GM18909 (cell line): Measurements from ENCODE around the gene CYP4Z1.
"Not testable (repeated sequence)": the region's sequence is repeated elsewhere in the genome, so short reads cannot be mapped to it uniquely, and the experiment has no call there.

Experiments
- ATAC-seq: cut with Tn5 transposase; IDR thresholded peaks from one replicate; pipeline ENCODE4 v1.9.1; 2021; ENCODE audit warnings: mild to moderate bottlenecking; ENCODE audit not compliant: unreplicated experiment, poor library complexity

Gene CYP4Z1

DNA sequence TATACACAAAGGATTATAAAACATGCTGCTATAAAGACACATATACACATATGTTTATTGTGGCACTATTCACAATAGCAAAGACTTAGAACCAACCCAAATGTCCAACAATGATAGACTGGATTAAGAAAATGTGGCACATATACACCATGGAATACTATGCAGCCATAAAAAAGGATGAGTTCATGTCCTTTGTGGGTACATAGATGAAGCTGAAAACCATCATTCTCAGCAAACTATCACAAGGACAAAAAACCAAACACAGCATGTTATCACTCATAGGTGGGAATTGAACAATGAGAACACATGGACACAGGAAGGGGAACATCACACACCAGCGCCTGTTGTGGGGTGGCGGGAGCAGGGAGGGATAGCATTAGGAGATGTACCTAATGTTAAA lies 60.0 kb downstream of the CYP4Z1 start:
- not testable (repeated sequence) for ATAC-seq

DNA sequence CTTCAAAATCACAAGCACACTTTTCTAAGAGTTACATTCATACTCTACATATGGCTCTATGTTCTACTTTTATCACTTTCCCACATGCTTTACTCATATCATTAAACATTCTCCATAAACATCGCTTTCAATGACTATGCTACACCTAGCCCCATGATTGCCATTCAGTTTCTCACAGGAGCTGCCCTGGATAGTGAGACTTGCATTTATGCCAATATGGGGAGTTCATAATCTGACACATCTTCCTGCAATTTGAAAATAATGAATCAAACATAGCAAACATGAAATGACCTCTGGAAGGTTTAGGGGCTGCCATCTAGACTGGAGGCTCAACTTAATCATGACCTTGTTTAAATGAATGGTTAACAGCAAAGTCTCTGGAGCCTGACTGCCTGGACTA lies 61.2 kb downstream of the CYP4Z1 start:
- no peak for ATAC-seq

DNA sequence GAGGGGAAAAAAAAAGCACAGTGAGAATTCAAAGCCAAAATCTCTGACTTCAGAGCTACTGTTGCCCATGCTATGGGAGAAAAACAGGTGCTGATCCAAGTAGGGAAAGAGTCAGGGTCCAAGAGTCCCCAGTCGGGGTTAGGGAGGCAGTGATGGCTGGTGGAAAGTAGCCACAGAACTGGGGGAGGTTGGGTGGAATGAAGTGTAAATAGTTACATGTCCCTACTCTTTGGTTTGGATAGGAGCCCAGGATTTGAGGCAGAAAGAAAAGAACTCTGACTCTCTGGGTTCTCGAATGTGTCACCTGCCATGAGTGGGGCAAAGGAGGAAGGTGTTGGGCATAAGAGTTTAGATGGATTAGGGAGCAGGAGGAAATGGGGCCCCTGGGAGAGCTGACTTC lies 61.8 kb downstream of the CYP4Z1 start:
- not testable (repeated sequence) for ATAC-seq

DNA sequence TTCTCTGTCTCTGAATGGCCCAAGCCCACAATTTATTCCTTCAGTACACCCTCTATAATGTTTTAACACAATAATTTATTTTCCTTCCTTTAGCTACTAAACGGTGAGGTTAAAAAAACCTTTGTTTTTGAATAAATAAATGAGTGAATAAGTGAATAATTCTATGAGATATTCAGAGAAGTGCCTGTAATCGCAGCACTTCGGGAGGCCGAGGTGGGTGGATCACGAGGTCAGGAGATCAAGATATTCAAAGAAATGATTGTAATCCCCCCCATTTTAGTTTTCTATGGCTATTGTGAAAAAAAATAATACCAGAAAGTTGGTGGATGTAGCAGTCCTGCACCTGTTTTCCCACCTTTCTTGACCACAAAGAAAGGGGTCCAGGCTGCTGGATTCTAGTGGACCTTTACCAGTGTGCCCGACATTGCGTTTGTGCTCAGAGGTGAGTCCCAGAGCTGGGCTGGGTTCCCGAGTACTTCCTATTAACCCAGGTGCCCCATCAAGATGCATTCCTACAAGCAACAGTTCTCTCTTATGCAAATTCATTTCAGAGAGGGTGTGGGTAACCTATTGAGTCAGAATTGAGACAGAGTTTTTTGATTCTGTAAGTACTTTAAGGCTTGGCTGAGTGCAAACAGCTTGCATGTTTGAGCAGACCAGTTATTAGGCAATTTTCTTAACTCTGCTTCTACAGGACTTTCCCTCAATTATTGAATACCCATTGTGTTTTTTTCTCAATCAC lies 62.6 kb downstream of the CYP4Z1 start:
- ATAC-seq: not testable (repeated sequence)

DNA sequence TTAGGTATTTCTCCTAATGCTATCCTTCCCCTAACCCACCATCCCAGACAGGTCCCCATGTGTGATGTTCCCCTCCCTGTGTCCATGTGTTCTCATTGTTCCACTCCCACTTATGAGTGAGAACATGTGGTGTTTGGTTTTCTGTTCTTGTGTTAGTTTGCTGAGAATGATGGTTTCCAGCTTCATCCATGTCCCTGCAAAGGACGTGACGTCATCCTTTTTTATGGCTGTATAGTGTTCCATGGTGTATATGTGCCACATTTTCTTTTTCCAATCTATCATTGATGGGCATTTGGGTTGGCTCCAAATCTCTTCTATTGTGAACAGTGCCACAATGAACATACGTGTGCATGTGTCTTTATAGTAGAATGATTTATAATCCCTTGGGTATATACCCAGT lies 65.6 kb downstream of the CYP4Z1 start:
- ATAC-seq: not testable (repeated sequence)

DNA sequence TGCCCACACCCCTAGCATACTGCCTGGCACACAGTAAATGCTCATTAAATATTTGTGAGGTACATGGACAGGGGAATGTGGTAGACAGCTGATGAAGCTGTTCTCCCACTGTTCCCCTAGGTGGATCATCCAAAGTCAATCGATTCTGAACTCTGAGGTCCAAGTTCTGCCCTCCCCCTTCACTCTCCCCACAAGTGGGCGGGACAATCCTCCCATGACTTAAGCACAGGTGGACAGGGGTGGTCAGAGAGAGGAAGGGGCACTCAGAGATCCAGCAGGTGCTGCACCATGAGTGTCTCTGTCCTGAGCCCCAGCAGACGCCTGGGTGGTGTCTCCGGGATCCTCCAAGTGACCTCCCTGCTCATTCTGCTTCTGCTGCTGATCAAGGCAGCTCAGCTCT lies 70.2 kb downstream of the CYP4Z1 start, which contains the start of gene CYP4A22:
Gene CYP4A22, plus strand, starts transcription at position 244 of the 400 bp plus-strand sequence. Its CDS starts 45 bp downstream, at position 289.
- no peak for ATAC-seq

DNA sequence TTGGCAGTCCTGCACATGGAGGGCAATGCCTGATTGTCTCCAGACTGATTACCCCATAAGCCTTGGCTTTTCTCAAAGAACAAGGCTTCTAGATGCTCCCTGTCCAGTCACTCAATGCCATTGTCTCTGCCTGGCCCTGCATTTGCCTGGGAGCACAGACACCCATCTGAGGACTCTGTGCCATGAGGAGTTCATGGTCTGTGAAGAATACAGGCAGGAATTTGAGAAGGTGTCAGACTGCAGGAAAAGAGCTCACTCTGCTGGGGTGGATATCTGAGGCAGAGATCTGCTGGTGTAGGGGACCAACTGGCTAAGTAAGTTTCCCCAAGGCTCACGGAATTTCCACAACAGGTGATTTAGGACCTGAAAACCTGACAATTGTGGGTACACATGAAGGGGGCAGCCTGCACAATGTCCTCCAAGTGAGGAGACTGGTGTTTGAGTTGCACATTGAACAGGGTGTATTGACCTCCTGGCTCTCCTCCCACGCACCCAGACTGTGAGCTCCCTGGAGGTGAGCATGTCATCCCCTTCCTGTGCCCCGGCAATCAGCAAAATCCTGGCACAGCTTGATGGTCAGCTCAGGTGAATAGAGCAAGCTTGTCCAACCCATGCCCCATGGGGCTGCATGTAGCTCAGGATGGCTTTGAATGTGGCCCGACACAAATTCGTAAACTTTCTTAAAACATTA lies 71.0 kb downstream of the CYP4Z1 start:
- no peak for ATAC-seq

DNA sequence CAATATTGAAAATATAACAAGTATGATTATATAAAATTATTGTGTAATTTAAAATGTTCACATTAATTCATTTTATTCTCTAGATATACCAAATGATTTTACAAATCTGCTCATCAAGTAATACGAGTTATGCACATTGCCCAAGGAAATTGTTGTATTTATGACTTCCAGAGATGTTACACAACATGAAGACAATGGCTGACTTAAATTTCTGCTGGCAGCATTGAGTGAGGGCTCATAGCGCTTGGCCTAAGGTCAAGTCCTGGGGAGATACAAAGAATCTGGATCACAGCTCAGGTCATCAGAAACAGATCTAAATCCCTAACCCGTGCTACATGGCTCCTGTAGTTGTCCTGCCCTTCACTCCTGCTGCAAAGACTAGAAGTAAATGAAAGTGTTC lies 73.3 kb downstream of the CYP4Z1 start:
- not testable (repeated sequence) for ATAC-seq

DNA sequence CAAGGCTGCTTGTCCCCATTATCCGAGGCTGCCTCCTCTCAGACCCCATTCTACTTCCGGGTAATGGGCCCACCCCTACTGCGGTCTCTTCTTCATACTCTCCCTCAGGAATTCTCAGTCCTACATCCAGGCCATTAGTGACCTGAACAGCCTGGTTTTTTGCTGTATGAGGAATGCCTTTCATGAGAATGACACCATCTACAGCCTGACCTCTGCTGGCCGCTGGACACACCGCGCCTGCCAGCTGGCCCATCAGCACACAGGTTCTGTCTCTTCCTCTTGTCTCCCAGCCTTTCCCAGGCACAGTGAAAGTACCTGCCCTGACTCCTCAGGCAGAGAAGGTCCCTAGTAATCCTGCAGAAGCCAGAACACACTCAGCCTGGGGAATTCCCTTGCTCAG lies 76.6 kb downstream of the CYP4Z1 start:
- not testable (repeated sequence) for ATAC-seq

DNA sequence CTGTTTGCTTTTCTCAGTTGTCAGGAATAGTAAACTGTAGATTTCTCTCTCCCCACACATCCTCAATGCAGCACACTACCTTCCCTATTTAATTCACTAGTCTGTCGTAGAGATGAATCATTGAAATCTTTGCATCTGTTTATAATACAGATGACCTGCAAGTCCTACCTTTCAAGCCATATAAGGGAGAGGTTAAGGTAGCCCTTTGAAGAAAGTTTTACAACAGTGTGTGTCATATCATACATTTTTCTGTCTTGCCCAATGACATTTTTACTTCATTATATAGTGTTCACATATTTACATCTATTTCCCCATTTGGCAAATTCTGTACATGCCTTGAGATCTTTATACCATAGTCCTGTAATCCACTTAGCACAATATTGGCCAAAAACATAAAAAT lies 79.5 kb downstream of the CYP4Z1 start:
- ATAC-seq: not testable (repeated sequence)

DNA sequence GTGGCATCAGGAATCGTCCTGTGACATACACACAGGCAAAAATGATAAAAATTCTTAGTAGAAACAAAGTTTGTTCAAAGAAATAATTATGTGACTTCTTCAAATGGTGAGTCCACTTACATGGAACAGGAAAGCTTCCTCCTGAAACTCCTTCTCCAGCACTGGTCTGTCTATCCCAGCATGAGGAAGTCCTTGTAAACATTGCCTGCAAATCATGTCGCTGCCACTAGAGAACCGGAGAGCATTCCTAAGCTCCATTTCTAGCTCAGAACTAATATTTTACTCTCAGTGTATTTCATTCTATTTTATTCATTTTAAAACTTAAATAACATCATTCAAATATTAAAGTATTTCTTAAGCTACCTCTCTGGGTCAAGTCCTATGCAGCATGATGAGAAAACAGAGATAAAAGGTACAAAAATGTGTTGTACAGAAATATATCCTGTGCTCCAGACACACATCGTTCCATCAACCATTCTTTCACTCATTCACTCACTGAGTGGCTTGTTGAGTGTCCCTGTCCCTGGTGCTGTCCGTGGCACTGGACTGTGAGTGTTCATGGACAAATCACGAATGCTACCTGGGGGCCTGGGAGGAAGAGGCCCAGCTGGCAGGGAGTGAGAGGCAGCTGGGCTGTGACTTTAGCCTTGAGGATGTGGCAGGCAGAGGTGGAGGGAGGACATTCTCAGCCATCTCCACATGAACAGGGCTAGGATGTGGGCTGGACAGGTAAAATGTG lies 80.2 kb downstream of the CYP4Z1 start:
- ATAC-seq: no peak

DNA sequence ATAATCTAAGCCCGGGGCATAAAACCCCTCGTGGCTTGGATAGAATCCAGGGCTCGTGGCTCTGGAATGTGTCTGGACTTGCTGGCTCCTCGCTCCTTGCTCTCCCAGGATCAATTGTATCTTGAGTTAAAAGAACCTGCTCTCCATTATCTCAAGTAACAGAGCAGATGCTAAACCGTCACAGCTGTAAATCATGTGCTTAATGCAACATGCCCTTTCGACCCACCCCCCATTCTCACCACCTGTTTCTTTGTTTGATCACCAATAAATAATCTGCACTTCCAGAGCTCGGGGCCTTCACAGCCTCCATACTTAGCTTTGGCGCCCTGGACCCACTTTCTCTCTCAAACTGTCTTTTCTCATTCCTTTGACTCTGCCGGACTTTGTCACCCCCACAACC lies 82.1 kb downstream of the CYP4Z1 start:
- not testable (repeated sequence) for ATAC-seq

DNA sequence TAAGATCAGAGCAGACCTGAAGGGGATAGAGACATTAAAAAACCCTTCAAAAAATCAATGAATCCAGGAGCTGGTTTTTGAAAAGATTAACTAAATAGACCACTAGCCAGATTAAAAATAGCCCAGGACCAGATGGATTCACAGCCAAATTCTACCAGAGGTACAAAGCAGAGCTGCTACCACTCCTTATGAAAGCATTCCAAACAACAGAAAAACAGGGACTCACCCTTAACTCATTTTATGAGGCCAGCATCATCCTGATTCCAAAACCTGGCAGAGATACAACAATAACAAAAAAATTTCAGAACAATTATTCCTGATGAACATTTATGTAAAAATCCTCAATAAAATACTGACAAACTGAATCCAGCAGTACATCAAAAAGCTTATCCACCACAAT lies 89.4 kb downstream of the CYP4Z1 start:
- not testable (repeated sequence) for ATAC-seq

DNA sequence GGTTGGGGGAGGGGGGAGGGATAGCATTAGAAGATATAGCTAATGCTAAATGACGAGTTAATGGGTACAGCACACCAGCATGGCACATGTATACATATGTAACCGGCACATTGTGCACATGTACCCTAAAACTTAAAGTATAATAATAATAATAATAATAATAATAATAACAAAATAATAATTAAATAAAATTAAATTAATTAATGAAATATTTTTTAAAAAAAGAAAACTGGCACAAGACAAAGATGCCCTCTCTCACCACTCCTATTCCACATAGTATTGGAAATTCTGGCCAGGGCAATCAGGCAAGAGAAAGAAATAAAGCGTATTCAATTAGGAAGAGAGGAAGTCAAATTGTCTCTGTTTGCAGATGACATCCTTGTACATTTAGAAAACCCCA lies 90.9 kb downstream of the CYP4Z1 start:
- ATAC-seq: not testable (repeated sequence)

DNA sequence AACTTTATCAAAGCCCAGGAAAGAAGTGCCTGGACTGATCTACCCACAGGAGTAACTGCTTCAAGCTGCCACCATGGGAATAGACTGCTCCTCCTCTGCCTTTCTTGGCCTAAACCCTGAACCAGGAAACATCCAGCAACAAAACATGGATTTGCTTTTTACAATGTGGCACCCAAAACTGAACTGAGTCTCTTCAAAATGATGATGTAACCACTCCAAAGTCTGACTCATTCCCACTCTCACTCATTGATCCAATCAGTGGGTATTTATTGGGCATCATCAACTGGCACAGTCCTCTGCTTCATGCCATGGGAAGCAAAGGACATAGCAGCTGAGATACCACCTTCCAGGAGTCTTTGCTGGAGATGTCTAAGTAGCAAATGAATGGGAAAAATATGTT lies 93.7 kb downstream of the CYP4Z1 start:
- no peak for ATAC-seq

DNA sequence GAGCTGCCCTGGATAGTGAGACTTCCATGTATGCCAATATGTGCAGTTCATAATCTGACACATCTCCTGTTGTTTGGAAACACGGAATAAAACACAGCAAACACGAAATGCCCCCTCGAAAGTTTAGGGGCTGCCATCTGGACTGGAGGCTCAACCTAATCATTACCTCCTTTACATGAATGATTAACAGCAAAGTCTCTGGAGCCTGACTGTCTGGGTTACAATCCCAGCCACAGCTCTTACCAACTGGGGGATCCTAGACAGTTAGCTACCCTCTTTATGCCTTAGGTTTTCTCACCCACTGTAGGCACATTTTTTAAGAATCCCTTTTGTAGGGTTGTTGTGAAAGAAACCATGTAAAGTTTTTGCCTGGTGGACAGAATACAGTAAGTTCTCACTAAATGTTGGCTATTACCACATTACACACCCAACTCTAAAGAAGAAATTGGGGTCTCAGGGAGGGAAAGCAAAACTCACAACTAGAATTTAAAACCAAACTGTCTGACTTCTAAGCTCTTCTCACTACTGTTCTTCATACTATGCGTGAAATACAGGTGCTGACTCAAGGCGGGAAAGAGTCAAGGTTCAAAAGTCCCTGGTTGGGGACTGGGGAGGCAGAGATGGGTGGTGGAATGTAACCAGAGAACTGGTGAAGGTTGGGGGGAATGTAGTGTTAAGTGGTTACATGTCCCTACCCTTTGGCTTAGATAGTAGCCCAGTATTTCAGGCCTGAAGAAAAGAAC lies 94.4 kb downstream of the CYP4Z1 start:
- ATAC-seq: no peak

DNA sequence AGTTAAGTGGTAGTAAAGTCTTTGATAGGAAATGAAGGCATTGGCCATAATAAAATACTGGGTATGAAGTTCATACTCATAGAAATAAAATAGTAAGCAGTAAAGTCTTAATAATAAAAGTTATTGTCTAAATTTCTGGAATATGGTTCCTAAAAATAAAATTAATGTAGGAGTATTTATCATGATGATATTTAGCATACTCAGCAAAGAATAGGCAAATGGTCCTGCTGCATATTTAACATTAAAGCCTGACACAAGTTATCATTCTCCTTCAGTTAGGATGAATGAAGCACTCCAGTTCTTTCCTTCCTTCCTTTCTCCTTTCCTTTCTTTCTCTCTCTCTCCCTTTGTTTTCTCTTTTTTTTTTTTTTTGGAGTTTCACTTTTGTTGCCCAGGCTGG lies 97.5 kb downstream of the CYP4Z1 start:
- ATAC-seq: no peak
